GM12864 (cell line): ENCODE measurements around the gene ACSF2.
"Not testable (repeated sequence)": the region's sequence is repeated elsewhere in the genome, so short reads cannot be mapped to it uniquely, and the experiment has no call there.

ENCODE experiments used
- DNase-seq: peaks from one replicate; pipeline ENCODE4 v3.0.0-alpha.2; 2011; ENCODE audit warnings: low read depth
- H3K4me3 ChIP-seq: 2 replicates; pipeline ENCODE4 v1.5.1; 2011; ENCODE audit warnings: mild to moderate bottlenecking, low read depth, low read length, control low read depth
- CTCF ChIP-seq: IDR thresholded peaks from 2 replicates; pipeline ENCODE4 v1.5.1; 2011; ENCODE audit warnings: low read depth, mild to moderate bottlenecking, moderate library complexity, low read length, control low read depth, inconsistent platforms; ENCODE audit errors: missing control alignments

The ACSF2 gene

GRCh38 chr17:50397111-50397918 lies 28.7 kb upstream of the ACSF2 start, which contains the start of gene LRRC59:
Gene LRRC59, minus strand, starts transcription at chr17:50397523. Its CDS starts 206 bp downstream, at chr17:50397317.
- TF ChIP-seq CTCF, result peak; percentile 98
- peak; percentile 65 for DNase-seq
- H3K4me3 ChIP-seq, result peak within 1 kb of the TSS; percentile 80

- peak overlapping the region; percentile 80 for H3K4me3 ChIP-seq
- TF ChIP-seq CTCF, result no peak
- DNase-seq, result no peak
These were observed 28.1 kb upstream of the ACSF2 start for GRCh38 chr17:50397919-50398285.

GRCh38 chr17:50398672-50399071 lies 27.3 kb upstream of the ACSF2 start:
- H3K4me3 ChIP-seq, DNase-seq: not testable (repeated sequence)

- H3K4me3 ChIP-seq, DNase-seq: not testable (repeated sequence)
These were observed 26.4 kb upstream of the ACSF2 start for GRCh38 chr17:50399591-50399990.

GRCh38 chr17:50405351-50405750 lies 20.7 kb upstream of the ACSF2 start:
- H3K4me3 ChIP-seq, DNase-seq: not testable (repeated sequence)

- TF ChIP-seq CTCF, result no peak
- DNase-seq, result no peak
- no peak overlapping the region for H3K4me3 ChIP-seq
These were observed 19.4 kb upstream of the ACSF2 start for GRCh38 chr17:50406578-50406977.

- no peak for DNase-seq
- no peak for TF ChIP-seq CTCF
- no peak overlapping the region for H3K4me3 ChIP-seq
These were observed 18.1 kb upstream of the ACSF2 start for GRCh38 chr17:50407921-50408320.

- no peak for TF ChIP-seq CTCF
- no peak overlapping the region for H3K4me3 ChIP-seq
- DNase-seq, result no peak
These were observed 13.8 kb upstream of the ACSF2 start for GRCh38 chr17:50412188-50412732.
